GM18870 (cell line): ENCODE results near the gene ADAM8.

Experiments
- ATAC-seq: cut with Tn5 transposase; IDR thresholded peaks from one replicate; pipeline ENCODE4 v1.9.1; 2021; ENCODE audit warnings: moderate library complexity; ENCODE audit not compliant: unreplicated experiment

The ADAM8 gene

GRCh38 chr10:133309100-133309719 is 32.5 kb upstream of the ADAM8 start:
- ATAC-seq: peak; percentile 79

GRCh38 chr10:133308421-133309099 is 31.9 kb upstream of the ADAM8 start, which contains the start of the genes TUBGCP2 and ZNF511:
Gene TUBGCP2 (minus strand): TSS chr10:133308872. CDS start chr10:133302941, 5,931 bp downstream.
Gene ZNF511 (plus strand): TSS chr10:133308914. CDS start chr10:133308944, 30 bp downstream.
- ATAC-seq: peak; percentile 77

DNA sequence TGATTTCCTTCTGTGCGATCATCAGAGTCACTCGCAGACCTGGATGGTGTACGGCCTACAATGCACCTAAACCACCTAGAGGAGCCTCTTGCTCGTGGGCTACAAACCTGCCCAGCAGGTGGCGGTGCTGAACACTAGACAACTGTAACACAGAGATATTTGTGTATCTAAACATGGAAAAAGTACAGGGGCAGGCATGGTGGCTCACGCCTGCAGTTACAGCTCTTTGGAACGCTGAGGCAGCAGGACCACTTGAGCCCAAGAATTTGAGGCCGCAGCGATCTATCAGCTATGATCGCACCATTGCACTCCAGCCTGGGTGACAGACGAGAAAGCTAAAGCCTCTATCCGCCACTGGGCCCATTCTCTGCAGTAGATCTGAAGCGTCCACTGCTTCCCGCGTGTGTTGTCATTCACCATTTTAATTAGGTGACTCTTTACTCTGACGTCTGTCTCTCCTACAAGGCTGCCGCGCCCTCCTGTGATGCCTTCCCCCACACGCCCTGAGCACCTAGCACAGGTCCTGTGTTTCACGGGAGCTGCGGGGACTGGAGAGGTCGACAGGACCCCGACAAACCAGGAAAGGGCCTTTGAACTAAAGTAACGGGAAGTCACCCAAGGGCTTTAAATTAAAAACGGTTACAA is 31.2 kb upstream of the ADAM8 start:
- peak; percentile 42 for ATAC-seq

DNA sequence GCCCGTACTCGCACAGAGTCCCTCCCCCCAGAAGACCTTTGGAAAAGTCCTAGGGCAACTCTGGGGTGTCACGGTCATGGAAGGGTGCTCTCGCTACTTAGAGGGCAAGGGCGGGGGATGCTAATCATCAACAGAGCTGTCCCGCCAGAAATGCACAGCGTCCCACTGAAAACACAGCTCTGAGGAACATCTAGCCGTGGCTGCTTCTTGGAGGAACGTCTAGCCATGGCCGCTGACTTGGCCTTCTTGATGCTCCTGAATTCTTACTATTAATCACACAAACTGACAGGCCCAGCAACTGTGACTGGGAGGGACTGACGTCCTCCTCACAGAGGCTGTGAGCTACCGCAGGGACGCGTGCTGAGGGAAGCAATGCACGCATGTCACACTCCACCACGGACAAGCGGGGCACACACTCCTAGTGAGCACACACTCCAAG is 30.3 kb upstream of the ADAM8 start:
- ATAC-seq: no peak

DNA sequence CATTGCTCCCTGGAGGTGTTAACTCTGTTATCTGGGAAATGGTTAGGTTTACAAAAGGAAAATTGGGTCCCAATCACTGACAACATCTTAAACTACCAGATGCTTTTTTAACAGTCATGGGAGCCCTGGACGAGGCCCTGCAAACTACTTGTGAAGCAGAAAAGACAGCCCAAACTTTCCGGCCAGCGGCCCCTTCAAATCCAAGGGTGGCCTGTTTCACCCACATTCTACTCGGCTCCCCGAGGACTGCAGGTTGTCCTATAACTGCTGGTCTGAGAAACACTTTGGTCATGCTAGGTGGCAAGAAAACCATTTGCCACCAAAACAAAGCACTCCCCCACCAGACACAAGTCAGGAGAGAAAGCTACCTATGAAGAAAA is 29.4 kb upstream of the ADAM8 start:
- no peak for ATAC-seq

- no peak for ATAC-seq
These were observed 26.5 kb upstream of the ADAM8 start for GRCh38 chr10:133303206-133303605.

DNA sequence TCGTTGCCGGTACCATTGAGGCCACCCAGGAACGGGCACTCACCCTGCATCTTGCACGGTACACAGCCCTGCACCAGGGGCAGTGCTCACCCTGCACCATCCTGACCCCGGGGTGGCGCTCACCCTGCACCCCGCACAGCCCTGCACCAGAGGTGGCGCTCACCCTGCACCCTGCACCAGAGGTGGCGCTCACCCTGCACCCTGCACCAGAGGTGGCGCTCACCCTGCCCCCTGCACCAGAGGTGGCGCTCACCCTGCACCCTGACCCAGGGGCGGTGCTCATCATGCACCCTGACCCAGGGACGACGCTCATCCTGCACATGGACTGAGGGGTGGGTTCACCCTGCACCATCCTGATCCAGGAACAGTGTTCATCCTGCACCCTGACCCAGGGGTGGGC is 25.6 kb upstream of the ADAM8 start:
- no peak for ATAC-seq

DNA sequence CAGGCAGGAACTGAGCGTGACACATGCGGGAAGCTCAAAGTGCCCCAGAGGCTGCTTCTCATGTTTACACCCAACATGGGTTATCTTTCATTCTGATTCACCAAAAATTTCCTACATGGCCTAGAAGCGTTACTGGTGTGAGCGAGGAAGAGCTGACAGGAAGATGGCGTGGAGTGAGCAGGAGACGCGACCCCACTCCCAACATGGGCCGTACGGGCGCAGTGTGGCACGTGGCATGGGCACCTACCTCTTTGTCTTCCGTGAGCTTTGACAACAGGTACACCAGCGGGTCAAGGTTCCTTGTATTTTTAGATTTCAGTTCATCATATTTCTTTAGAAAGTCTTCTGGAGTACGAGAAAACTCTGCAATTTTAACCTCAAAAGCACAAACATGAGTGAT is 23.1 kb upstream of the ADAM8 start:
- no peak for ATAC-seq

- no peak for ATAC-seq
These were observed 22.6 kb upstream of the ADAM8 start for GRCh38 chr10:133299224-133299623.

- ATAC-seq: no peak
These were observed 21.8 kb upstream of the ADAM8 start for GRCh38 chr10:133298466-133298865.

- ATAC-seq: no peak
These were observed 20.8 kb upstream of the ADAM8 start for GRCh38 chr10:133297504-133297903.

DNA sequence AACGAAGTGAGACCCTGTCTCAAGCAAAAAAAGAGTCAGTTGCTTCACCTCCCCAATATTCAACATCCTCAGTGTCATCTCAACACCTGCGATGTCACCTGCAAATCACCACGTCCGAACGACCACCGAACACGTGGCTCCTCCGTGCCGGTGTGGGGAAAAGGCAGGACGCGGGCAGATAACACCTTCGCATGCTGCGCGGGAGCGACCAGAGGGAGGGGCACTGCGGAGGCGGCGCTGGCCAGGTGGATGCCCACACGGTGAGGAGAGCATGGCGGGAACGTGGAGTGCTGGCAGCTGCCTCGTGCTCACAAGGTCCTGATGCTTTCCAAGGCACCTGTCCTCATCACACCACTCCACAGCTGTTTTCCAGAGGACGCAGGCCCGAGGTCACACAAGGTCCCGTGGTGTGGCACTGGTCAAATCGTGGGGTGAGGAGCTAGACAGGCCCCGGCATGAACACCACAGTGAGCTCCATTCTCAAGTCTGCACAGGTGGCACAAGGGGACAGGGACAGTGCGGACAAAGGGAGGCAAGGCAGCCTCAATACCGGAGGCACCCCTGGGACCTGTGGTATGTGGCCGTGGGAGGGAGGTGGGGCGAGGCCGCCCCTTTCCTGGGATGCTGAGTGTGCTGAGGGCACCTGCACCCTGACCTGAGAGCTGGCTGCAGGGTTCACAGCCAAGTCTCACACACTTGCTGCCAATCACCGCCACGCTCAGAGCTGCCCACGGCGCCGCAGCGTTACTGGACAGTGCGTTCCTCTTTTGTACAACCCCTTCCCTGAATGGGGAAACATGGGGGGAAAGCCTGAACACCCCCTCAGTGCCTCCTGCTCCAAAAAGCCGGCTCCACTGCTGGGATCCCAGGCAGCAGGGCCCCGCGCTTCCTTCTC is 19.0 kb upstream of the ADAM8 start:
- ATAC-seq: no peak

DNA sequence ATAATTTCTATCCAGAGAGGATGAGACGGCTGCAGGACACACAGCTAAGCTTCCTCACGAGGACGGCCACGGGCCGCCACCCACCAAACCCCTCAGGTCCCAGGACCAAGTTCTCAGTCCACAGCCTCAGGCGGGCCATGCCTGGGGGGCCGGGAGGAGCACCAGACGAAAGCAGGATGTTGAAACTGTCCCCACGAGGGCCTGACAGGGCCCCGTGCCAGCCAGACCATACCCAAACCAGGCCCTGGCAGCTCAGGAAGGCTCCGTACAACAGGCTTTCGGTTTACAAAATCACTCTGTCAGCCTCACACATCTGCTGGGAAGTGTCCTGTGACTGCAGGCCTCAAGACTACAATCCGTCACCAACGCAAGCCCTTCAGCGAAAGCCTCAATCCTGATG is 17.5 kb upstream of the ADAM8 start:
- no peak for ATAC-seq

DNA sequence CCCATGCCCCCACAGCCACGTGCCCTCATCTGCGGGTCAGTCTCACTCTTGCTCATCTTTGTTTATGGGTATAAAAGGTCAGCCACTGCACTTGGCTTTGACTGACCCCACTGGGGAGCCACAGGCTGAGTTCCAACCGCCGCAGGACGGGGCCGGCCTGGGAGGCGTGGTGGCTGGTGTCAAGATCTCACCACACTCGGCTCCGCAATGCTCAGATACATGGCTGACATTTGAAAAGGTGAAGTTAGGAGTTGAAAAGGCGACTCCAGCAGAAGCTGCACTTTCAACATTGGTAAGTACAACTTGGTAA is 17.1 kb upstream of the ADAM8 start:
- ATAC-seq: no peak

- ATAC-seq: no peak
These were observed 16.5 kb upstream of the ADAM8 start for GRCh38 chr10:133292919-133293809.

- ATAC-seq: no peak
These were observed 13.1 kb upstream of the ADAM8 start for GRCh38 chr10:133289761-133290160.

DNA sequence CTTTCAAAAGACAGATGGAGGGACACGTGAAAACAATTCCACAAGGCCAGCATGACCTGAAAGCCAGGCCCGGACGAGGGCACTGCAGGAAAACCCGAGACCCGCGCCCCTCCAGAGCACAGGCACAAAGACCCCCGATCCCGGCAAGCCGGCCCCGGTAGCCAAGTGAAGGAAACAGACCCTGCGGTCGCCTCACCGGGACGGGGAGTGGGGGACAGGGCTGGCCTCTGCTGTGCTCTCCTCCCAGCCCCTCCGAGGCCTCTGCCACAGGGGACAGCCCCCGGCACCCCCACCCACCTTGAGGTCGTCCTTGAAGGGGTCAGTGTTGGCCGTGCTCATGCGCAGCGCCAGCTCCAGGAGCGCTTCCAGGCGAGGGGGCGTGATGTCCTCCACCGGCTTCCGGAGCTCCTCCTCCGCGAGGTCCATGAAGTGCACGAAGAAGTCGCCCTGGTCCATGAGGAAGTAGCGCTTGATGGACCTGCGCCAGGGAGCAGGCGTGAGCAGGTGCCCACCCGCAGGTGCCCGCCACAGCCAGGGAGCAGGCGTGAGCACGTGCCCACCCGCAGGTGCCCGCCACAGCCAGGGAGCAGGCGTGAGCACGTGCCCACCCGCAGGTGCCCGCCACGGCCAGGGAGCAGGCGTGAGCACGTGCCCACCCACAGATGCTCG is 11.3 kb upstream of the ADAM8 start:
- ATAC-seq: no peak

GRCh38 chr10:133286366-133286765 is 9.7 kb upstream of the ADAM8 start:
- no peak for ATAC-seq

GRCh38 chr10:133285217-133285616 is 8.5 kb upstream of the ADAM8 start:
- no peak for ATAC-seq

DNA sequence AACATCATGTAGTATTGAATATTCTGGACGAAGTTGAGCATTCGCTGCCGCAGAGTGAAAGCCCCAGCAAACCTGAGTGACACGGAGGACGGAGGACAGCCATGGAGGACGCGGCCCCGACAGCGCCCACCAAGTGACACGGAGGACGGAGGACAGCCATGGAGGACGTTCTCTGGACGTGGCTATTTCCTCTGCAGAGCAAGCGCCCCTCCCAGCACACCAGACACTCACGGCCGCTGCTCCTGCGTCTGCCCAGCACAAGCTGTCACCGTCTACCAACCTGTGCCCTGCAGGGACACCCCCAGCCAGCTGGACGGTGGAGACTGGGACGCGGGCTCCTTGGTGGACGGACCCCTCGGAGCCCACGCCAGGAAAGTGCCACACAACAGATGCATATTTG is 7.3 kb upstream of the ADAM8 start:
- ATAC-seq: no peak
